GM12865 (cell line): ENCODE results near the gene PEG3.
"Not testable (repeated sequence)": the region's sequence is repeated elsewhere in the genome, so short reads cannot be mapped to it uniquely, and the experiment has no call there.

Experiments
- DNase-seq: peaks from one replicate; pipeline ENCODE4 v3.0.0; 2010; ENCODE audit warnings: low read depth
- H3K4me3 ChIP-seq: 2 replicates; pipeline ENCODE4 v1.5.1; 2011; ENCODE audit warnings: mild to moderate bottlenecking, low read depth, low read length, control low read depth
- CTCF ChIP-seq: IDR thresholded peaks from 2 replicates; pipeline ENCODE4 v1.5.1; 2011; ENCODE audit warnings: low read length, control low read depth, low read depth, inconsistent platforms; ENCODE audit not compliant: insufficient read depth; ENCODE audit errors: missing control alignments

PEG3 gene

GRCh38 chr19:56874530-56874929 lies 34.0 kb upstream of the PEG3 start:
- TF ChIP-seq CTCF: no peak
- no peak overlapping the region for H3K4me3 ChIP-seq
- DNase-seq: no peak

DNA sequence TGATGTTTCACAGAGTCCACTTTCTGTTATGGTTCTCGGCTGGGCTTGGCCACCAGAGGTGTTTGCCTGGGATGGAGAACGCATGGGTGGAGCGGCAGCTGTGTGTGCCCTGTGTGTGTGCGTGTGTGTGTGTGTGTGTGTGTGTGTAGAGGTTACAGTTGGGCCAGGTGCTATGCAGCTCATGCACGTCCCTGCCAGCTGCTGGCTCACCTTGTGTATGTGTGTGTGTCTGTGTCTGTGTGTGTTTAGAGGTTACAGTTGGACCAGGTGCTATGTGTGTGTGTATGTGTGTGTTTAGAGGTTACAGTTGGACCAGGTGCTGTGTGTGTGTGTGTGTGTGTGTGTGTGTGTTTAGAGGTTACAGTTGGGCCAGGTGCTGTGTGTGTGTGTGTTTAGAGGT lies 33.0 kb upstream of the PEG3 start:
- no peak overlapping the region for H3K4me3 ChIP-seq
- no peak for DNase-seq
- no peak for TF ChIP-seq CTCF

GRCh38 chr19:56869886-56870285 lies 29.4 kb upstream of the PEG3 start:
- DNase-seq: no peak
- TF ChIP-seq CTCF: no peak
- no peak overlapping the region for H3K4me3 ChIP-seq

GRCh38 chr19:56868446-56868845 lies 27.9 kb upstream of the PEG3 start:
- DNase-seq: no peak
- TF ChIP-seq CTCF: no peak
- H3K4me3 ChIP-seq: no peak overlapping the region

GRCh38 chr19:56866538-56866937 lies 26.0 kb upstream of the PEG3 start:
- no peak for DNase-seq
- no peak overlapping the region for H3K4me3 ChIP-seq
- no peak for TF ChIP-seq CTCF

DNA sequence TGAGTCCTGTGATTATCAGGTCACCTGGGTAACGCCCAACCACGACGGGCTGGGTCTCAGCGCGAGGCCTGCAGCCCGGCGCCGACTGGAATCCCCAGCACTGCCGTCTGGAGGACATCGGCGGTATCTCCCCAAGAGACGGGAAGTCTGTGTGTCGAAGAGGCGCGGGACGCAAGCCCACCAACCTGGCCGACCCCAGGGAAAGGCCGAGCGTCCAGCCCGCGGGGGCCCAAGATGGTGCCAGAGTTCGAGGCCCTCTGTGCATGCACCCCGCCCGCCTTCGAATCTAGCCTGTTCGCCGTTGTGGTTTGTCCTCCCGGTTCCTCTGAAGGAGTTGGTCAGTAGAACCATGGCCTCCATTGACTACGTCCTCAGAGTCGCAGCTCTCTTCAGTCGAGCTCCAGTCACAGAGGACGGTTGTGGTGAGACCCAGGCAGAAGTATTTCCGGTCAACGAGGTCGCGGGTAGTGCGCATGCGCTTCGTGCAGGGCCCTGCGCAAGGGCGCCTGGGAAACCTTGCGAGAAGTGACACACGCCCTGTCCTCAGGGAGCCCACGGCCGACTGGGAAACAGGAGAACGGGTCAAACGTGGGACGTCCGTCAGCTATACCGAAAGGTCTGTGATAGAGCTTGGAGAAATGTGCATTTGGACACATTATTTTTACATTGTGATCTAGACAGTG lies 24.1 kb upstream of the PEG3 start:
- no peak for DNase-seq
- no peak overlapping the region for H3K4me3 ChIP-seq
- no peak for TF ChIP-seq CTCF

DNA sequence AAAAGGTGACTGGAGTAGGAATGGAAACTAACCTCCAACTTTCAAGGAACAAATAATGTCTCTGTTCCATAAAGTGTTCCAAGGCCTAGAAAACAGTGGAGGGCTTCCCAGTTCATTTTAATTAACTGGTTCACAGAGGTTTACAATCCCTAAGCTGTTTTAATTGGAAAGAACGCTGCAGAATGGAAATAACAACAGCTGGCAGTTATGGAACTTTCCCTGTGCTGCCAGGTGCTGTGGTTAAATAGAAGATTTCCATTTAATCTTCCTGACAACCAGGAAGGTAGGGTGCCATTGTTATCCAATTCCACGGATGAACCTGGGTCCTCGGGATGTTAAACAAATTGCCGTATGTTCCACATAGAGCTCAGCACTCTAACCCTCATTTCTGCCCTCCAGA lies 22.2 kb upstream of the PEG3 start:
- H3K4me3 ChIP-seq: no peak overlapping the region
- TF ChIP-seq CTCF: no peak
- no peak for DNase-seq

- not testable (repeated sequence) for H3K4me3 ChIP-seq, DNase-seq
These were observed 19.9 kb upstream of the PEG3 start for GRCh38 chr19:56860409-56860808.
